ENCODE data around the gene IL17RA.

Gene IL17RA

GRCh38 chr22:17083255-17083654, 1.5 kb upstream of the IL17RA start:
- DNase-seq: no peak

- DNase-seq: no peak
Measured at GRCh38 chr22:17083811-17084441, 874 bp upstream of the IL17RA start.

- DNase-seq: peak in 1 of 2 experiments; percentile 53
Measured at GRCh38 chr22:17085277-17086181, 729 bp downstream of the IL17RA start.

GRCh38 chr22:17086296-17086695, 1.5 kb downstream of the IL17RA start:
- no peak for DNase-seq

GRCh38 chr22:17086788-17087497, 2.1 kb downstream of the IL17RA start:
- no peak for DNase-seq

DNA sequence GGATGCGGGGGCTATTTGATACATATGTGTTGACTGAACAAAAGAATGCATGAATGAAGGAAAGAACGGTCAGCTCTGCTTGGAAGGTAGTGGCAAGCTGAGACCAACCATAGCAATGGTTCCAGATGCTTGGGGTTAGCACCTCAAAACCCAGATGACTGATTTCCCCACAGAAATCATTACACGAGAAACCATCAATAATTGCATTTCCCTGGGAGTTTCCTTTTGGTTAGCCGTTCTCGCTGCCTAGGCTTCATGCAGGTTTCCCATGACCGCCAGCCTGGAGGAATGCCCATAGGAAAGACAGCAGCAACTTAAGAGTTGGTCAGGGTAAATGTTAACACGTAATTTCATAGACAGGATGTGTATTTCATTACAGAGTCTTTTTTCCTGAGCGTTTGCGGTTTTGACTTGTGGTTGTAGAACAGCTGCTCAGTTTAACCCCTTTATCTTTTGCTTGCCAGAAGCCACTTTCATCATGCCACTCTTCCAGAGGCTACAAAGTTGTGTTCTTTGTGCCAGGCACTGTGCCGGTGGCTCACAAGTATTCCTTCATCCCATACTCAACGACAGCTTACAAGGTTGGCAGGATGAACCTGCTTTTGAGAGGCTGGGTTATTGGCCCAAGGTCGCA, 2.8 kb downstream of the IL17RA start:
- DNase-seq: no peak

GRCh38 chr22:17090550-17090949, 5.8 kb downstream of the IL17RA start:
- no peak for DNase-seq

DNA sequence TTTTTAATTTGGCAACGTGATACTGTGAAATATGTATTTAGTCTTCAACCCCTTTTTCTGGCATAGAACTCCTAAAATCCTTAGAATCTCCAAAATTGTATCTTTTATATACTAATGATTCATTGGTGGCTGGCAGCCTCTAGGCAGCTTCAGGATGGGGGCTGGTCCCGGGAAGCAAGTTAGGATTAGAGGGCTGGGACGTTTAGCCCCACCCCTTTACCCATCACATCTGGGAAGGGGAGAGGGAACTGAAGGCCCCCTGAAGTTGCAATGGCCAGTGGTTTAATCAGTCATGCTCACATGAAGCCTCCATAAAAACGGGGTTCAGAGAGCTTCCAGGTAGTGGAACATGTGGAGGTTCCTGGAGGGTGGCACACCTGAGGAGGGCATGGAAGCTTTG, 7.1 kb downstream of the IL17RA start:
- DNase-seq: no peak

DNA sequence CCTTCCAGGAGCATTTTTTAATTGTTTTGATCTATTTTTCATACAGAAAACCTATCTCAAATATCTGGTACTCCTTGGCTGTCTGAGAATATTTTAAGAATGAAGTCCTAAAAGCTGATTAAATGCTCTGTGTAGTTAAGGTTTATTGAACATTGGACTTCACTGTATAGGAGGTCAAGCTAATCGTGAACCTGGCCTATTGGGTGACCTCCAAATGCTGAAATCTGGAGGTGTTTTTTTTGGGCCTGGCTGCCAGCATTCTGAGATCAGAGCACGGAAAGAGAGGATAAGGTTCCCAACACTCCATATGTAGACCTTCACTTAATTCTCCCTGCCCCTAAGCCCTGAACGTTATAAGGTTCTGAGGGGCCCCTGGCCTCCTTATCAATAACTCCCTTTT, 8.3 kb downstream of the IL17RA start:
- no peak for DNase-seq

- peak in 1 of 2 experiments; percentile 3 for DNase-seq
Measured at GRCh38 chr22:17095538-17095937, 10.7 kb downstream of the IL17RA start.

GRCh38 chr22:17096071-17096470, 11.3 kb downstream of the IL17RA start:
- no peak for DNase-seq

- peak in 1 of 2 experiments; percentile 51 for DNase-seq
Measured at GRCh38 chr22:17097062-17097461, 12.3 kb downstream of the IL17RA start.

DNA sequence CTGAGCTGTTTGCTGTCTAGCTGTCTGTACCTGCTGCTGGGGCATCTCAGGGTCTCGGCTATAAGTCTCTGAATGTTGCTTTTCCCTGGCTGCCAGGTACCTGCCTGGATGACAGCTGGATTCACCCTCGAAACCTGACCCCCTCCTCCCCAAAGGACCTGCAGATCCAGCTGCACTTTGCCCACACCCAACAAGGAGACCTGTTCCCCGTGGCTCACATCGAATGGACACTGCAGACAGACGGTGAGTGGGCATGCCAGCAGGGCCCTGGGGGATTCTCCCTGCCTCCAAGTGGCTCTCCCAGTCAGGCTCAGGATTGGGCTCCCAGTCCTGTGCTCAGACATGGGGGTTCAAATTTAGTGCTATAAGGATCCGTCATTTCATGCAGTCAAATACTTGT, 12.9 kb downstream of the IL17RA start:
- no peak for DNase-seq

DNA sequence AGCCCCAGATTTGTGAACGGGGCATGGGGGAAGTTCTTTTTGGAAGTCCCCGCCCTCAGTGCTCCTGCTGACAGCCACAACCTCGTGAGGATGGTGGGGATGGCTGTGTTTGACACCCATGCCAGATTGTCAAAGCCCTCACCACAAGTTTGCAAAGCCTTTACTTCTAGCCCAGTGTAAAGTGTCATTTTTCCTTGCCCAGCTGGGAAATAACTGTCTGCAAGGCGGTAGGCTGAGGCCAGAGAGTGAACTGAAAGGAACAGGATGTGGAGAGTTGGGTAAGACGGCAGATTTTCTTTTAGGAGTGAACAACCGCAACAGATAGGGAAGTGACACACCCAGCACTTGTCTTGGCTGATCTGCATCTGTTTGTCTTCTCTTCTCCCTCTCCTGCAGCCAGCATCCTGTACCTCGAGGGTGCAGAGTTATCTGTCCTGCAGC, 13.6 kb downstream of the IL17RA start:
- no peak for DNase-seq

GRCh38 chr22:17100621-17101020, 15.8 kb downstream of the IL17RA start:
- DNase-seq: no peak

- DNase-seq: no peak
Measured at GRCh38 chr22:17101475-17102296, 16.9 kb downstream of the IL17RA start.

DNA sequence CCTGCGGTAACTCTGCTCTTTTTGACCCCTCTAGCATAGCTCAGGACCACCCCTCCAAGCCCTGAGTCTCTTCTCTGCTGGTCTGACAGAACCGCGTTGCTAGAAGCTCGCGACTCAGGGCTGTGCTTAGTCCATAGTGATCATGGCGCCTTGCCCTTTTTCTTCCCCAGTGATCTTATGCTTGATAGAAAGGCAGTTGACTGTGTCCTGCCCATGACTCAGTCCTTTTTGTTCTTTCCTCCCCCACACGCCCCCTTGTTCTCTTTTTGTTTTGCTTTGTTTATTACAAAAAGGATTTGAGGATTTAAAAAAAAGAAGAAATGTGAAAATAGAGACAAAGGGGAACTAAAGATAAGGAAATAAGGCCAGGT, 17.5 kb downstream of the IL17RA start:
- no peak for DNase-seq

DNA sequence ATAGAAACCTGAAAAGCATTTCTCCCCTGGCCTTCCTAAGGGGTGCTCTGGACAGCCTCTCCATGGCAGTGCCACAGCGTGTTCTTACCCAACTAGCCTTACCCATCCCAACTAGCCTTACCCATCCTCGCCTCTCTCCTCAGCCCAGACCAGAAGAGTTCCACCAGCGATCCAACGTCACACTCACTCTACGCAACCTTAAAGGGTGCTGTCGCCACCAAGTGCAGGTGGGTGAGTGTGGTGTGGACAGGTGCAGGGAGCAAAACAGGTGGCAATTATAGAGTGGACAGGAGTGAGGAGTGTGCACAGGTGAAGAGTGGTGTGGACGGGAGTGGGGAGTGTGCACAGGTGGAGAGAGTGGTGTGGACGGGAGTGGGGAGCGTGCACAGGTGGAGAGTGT, 18.6 kb downstream of the IL17RA start:
- DNase-seq: no peak

DNA sequence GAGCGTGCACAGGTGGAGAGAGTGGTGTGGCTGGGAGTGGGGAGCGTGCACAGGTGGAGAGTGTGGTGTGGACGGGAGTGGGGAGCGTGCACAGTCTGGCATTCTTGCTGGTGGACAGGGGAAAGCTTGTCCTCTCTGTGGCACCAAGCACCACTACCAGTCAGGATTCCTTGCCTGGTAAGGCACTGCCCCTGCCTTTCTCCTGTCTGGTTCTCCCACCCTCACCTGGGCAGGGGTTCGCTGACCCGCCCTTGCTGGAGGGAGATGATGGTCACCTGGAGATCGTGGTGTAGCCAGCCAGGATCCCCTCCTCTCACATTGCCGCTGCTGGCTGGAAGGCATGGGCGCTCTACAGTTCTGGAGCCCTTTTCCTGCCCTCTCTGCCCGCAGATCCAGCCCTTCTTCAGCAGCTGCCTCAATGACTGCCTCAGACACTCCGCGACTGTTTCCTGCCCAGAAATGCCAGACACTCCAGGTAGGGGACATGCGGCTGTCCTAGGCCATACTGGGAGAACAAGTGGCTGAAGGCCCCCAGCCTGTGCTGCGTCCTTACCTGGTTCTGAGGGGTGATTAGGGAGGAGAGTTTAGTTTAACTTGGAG, 19.6 kb downstream of the IL17RA start:
- DNase-seq: no peak

GRCh38 chr22:17105143-17106129, 20.6 kb downstream of the IL17RA start:
- DNase-seq: no peak

Measured in NCI-H526 (cell line).